Thyroid gland (tissue), 4 donors: ENCODE measurements around the gene PINK1. TPM values are rescaled to one million over a fixed set of nuclear protein-coding genes. Genes with fewer than 3 reads are reported as not detected.

Experiments
- DNase-seq, 2 donors: peaks; one replicate each; pipeline ENCODE4 v3.0.0-alpha.2; 2019
- H3K27ac ChIP-seq, 3 donors: fragments of 200-600 bp; sonication (generic); 1 replicate in 2 of 3; 2 replicates in 1 of 3; pipeline ENCODE4 v1.5.1; 2016 to 2019; ENCODE audit warnings: mild to moderate bottlenecking in 1 of 3, moderate library complexity in 1 of 3
- H3K27me3 ChIP-seq: fragments of 200-600 bp; sonication (generic); one replicate; pipeline ENCODE4 v1.5.1; 2019
- H3K36me3 ChIP-seq, 2 donors: fragments of 200-600 bp; sonication (generic); one replicate each; pipeline ENCODE4 v1.5.1; 2016 to 2019
- H3K4me1 ChIP-seq, 2 donors: fragments of 200-600 bp; sonication (generic); one replicate each; pipeline ENCODE4 v1.5.1; 2017 to 2019
- H3K4me3 ChIP-seq, 3 donors: fragments of 200-600 bp; sonication (generic); replicated peaks in 1 of 3; 1 replicate in 2 of 3; 2 replicates in 1 of 3; pipeline ENCODE4 v1.5.1; 2016; ENCODE audit warnings: mild to moderate bottlenecking in 1 of 3
- H3K9me3 ChIP-seq: fragments of 200-600 bp; sonication (generic); one replicate; pipeline ENCODE4 v1.5.1; 2017
- CTCF ChIP-seq, 6 experiments: fragments of 200-600 bp in 3 of 6; fragments of 450-650 bp in 3 of 6; sonication (generic) in 3 of 6; IDR thresholded peaks; one replicate each; pipeline ENCODE4 v1.5.1; 2016 to 2019; ENCODE audit warnings: antibody characterized with exemption in 6 of 6, mild to moderate bottlenecking in 2 of 6, inconsistent platforms in 1 of 6, moderate library complexity in 1 of 6
- POLR2A ChIP-seq, 2 donors: fragments of 450-650 bp; IDR thresholded peaks; one replicate each; pipeline ENCODE4 v1.6.1; 2017; ENCODE audit warnings: antibody characterized with exemption in 2 of 2, mild to moderate bottlenecking in 2 of 2, moderate library complexity in 1 of 2
- WGBS, 2 donors: methylation state at CpG; one replicate each; pipeline ENCODE4 v1.1.5; 2017; 5-methylcytosine and 5-hydroxymethylcytosine counted together
- intact Hi-C: fragments of 100-400 bp; cut with DNase I; formaldehyde crosslinking; loops from one replicate; pipeline ENCODE4 v1.15.1; 2023
- total RNA-seq, 4 donors: library from RNA; depleted of rRNA; stranded (reverse); fragments of >200 nt; gene quantifications; one replicate each; pipeline ENCODE4 v1.2.3, GENCODE V29; 2016

Gene PINK1
- total RNA-seq, 4 donors from 2014 or later = 144 to 171 (median 151) TPM

DNA sequence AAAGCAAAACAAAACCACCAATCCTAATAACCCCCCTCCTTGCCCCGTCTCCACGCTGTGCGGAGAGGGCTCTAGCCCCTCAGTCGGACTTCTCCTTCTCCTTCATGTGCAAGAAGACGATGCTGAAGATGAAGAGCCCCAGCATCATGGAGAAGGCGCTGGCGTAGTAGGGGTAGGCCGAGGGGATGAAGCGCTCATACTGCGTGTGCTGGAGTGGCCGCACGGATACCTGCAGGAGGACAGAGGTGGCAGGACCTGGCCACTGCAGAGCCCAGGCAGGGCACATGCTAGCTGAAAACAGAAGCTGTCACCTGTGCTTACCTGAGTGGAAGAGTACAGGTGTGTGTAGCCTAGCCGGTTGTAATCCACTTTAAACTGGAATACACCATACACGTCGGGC lies 19.0 kb downstream of the PINK1 start:
- TF ChIP-seq POLR2A (IDR thresholded peaks at IDR 0.05) = no peak
- TF ChIP-seq CTCF (IDR thresholded peaks at IDR 0.05) = no peak
- peaks cover 79 to 87% of the 10 kb centered on the region in 2 donors for H3K36me3 ChIP-seq
- H3K4me1 ChIP-seq = no peaks in the 10 kb centered on the region
- intact Hi-C loops = no loop called here
- H3K27me3 ChIP-seq = no peaks in the 10 kb centered on the region
- no peak overlapping the region for H3K27ac ChIP-seq
- DNase-seq = no peak
- no peak overlapping the region for H3K4me3 ChIP-seq
- 95 to 96% methylated on average over 15 of the region's 15 CpGs for WGBS, 2 donors
- no peaks in the 10 kb centered on the region for H3K9me3 ChIP-seq

- no peak for DNase-seq
- Histone ChIP-seq H3K36me3 (peaks cover 64 to 73% of the 10 kb centered on the region in 2 donors), H3K4me1 (no peaks in the 10 kb centered on the region), H3K4me3 (no peak overlapping the region), H3K27ac (no peak overlapping the region), H3K9me3 (no peaks in the 10 kb centered on the region), H3K27me3 (no peaks in the 10 kb centered on the region)
- 89% methylated on average over 20 of the region's 20 CpGs for WGBS, 2 donors
- TF ChIP-seq POLR2A (IDR thresholded peaks at IDR 0.05) = no peak
- no peak for TF ChIP-seq CTCF (IDR thresholded peaks at IDR 0.05)
- intact Hi-C loops = no loop called here
These were observed 20.9 kb downstream of the PINK1 start for GRCh38 chr1:20654104-20654690.

- Histone ChIP-seq H3K27me3 (no peaks in the 10 kb centered on the region), H3K27ac (no peak overlapping the region), H3K4me1 (peaks cover 13% of the 10 kb centered on the region in 2 donors), H3K36me3 (peaks cover 45 to 48% of the 10 kb centered on the region in 2 donors), H3K9me3 (no peaks in the 10 kb centered on the region), H3K4me3 (no peak overlapping the region)
- intact Hi-C loops = no loop called here
- 88 to 91% methylated on average over 12 of the region's 12 CpGs for WGBS, 2 donors
- DNase-seq = no peak
- no peak for TF ChIP-seq POLR2A (IDR thresholded peaks at IDR 0.05)
- no peak for TF ChIP-seq CTCF (IDR thresholded peaks at IDR 0.05)
These were observed 23.8 kb downstream of the PINK1 start for GRCh38 chr1:20657024-20657423.

DNA sequence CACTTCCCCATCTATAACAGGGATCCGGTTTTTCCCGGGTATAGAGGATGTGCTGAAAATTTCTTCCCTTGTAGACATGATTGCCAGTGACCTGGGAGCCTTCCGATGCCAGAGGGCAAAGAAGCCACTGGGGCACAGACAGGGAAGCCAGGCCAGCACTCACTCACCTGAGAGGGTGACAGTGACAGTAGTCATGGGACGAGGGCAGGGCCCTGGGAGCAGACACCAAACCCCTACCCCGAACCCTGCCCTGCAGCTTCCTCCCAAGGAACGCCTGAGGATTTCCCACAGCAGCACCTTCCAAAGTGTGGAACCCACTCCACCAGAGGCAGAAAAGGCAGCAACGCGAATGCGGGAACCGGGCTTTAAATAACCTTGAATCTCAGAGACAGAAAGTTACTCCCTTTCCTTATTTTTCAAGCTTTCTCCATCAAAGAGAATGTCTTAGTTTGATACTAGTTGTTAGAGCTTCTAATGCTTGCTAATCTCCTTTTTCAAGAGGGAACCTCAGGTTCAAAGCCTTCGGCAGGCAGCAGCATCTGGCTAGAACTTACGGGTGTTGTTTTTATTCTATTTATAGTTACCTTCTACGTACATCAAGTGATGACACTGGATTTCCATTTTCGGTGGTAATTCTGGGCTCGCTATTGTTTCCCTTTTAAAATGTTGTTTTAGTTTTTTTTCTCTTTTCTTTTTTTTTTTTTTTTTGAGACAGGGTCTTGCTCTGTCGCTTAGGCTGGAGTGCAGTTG lies 25.1 kb downstream of the PINK1 start:
- peaks cover 32 to 35% of the 10 kb centered on the region in 2 donors for H3K36me3 ChIP-seq
- no peaks in the 10 kb centered on the region for H3K9me3 ChIP-seq
- no peak for DNase-seq
- H3K27ac ChIP-seq = no peak overlapping the region
- no peaks in the 10 kb centered on the region for H3K27me3 ChIP-seq
- 86 to 88% methylated on average over 14 to 16 of the region's 16 CpGs for WGBS, 2 donors
- TF ChIP-seq CTCF (IDR thresholded peaks at IDR 0.05) = no peak
- no peak for TF ChIP-seq POLR2A (IDR thresholded peaks at IDR 0.05)
- H3K4me3 ChIP-seq = no peak overlapping the region
- intact Hi-C loops = no loop called here
- peaks cover 15 to 16% of the 10 kb centered on the region in 2 donors for H3K4me1 ChIP-seq

DNA sequence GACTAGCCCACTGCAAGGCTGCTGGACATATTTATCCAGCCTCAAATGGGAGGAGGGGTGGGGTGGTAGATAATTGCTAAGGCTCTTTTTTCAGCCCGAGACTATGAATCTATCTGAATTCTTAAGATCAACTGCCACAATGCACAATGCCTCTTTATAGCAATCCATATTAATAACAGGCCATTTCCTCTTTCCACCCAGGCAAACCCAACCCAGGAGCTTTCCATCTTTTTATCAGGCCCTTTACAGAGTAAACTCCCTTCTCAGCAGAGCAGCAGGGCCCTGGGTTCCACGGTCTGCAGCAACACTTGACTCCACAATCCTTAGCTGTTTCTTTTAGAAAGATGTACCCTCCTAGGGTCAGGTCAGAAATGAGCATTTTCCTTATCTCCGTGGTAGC lies 27.1 kb downstream of the PINK1 start:
- no peak for DNase-seq
- H3K27me3 ChIP-seq = no peaks in the 10 kb centered on the region
- H3K4me3 ChIP-seq = peak overlapping the region; percentile 21 to 95 (median 88)
- no peak overlapping the region for H3K27ac ChIP-seq
- TF ChIP-seq POLR2A (IDR thresholded peaks at IDR 0.05) = no peak
- no peak for TF ChIP-seq CTCF (IDR thresholded peaks at IDR 0.05)
- intact Hi-C loops = no loop called here
- peaks cover 14 to 21% of the 10 kb centered on the region in 2 donors for H3K36me3 ChIP-seq
- H3K9me3 ChIP-seq = no peaks in the 10 kb centered on the region
- peaks cover 15 to 16% of the 10 kb centered on the region in 2 donors for H3K4me1 ChIP-seq
- 18 to 21% methylated on average over 3 of the region's 3 CpGs for WGBS, 2 donors
